HL-60 (cell line): Measurements from ENCODE around the gene SENP5.

Source experiments
- DNase-seq, 2 experiments: peaks; one replicate each; pipeline ENCODE4 v3.0.0-alpha.2; 2010 to 2020; ENCODE audit warnings: low read depth in 1 of 2, low spot score in 1 of 2
- H3K27ac ChIP-seq: fragments of 250-450 bp; sonication (Bioruptor Pico); replicated peaks from 2 replicates; pipeline ENCODE4 v1.5.1; 2020; ENCODE audit warnings: mild to moderate bottlenecking, moderate library complexity
- H3K27me3 ChIP-seq: fragments of 250-450 bp; sonication (Bioruptor Pico); 2 replicates; pipeline ENCODE4 v1.5.1; 2021; ENCODE audit warnings: mild to moderate bottlenecking, moderate library complexity; ENCODE audit not compliant: insufficient read depth, poor library complexity, severe bottlenecking
- H3K4me3 ChIP-seq: replicated peaks from 2 replicates; pipeline ENCODE4 v1.5.1; 2011; ENCODE audit warnings: mild to moderate bottlenecking, control low read depth, low read length; ENCODE audit not compliant: insufficient read depth
- GABPA ChIP-seq: IDR thresholded peaks from 2 replicates; pipeline ENCODE4 v1.6.1; 2012; ENCODE audit warnings: low read depth
- POLR2AphosphoS5 ChIP-seq: IDR thresholded peaks from 2 replicates; pipeline ENCODE4 v1.6.1; 2012; ENCODE audit warnings: low read depth
- SPI1 ChIP-seq: IDR thresholded peaks from 2 replicates; pipeline ENCODE4 v1.6.1; 2012; ENCODE audit warnings: low read depth, mild to moderate bottlenecking, borderline replicate concordance
- TF ChIP-seq, protein P1 (sequence below): IDR thresholded peaks from one replicate; pipeline ENCODE4 v1.5.1; 2011; ENCODE audit warnings: low read length, control low read depth, inconsistent platforms; ENCODE audit not compliant: insufficient read depth
- TF ChIP-seq, protein P2 (sequence below): IDR thresholded peaks from 2 replicates; pipeline ENCODE4 v1.6.1; 2012; ENCODE audit warnings: low read depth; ENCODE audit not compliant: insufficient replicate concordance

Gene SENP5

GRCh38 chr3:196903740-196904139 lies 36.0 kb downstream of the SENP5 start:
- DNase-seq, result no peak
- no peak overlapping the region for H3K4me3 ChIP-seq
- no peaks in the 10 kb centered on the region for H3K27me3 ChIP-seq
- no peak overlapping the region for H3K27ac ChIP-seq
- TF ChIP-seq, protein P1, sequence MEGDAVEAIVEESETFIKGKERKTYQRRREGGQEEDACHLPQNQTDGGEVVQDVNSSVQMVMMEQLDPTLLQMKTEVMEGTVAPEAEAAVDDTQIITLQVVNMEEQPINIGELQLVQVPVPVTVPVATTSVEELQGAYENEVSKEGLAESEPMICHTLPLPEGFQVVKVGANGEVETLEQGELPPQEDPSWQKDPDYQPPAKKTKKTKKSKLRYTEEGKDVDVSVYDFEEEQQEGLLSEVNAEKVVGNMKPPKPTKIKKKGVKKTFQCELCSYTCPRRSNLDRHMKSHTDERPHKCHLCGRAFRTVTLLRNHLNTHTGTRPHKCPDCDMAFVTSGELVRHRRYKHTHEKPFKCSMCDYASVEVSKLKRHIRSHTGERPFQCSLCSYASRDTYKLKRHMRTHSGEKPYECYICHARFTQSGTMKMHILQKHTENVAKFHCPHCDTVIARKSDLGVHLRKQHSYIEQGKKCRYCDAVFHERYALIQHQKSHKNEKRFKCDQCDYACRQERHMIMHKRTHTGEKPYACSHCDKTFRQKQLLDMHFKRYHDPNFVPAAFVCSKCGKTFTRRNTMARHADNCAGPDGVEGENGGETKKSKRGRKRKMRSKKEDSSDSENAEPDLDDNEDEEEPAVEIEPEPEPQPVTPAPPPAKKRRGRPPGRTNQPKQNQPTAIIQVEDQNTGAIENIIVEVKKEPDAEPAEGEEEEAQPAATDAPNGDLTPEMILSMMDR, result no peak
- TF ChIP-seq SPI1, result no peak
- no peak for TF ChIP-seq GABPA
- TF ChIP-seq, protein P2, sequence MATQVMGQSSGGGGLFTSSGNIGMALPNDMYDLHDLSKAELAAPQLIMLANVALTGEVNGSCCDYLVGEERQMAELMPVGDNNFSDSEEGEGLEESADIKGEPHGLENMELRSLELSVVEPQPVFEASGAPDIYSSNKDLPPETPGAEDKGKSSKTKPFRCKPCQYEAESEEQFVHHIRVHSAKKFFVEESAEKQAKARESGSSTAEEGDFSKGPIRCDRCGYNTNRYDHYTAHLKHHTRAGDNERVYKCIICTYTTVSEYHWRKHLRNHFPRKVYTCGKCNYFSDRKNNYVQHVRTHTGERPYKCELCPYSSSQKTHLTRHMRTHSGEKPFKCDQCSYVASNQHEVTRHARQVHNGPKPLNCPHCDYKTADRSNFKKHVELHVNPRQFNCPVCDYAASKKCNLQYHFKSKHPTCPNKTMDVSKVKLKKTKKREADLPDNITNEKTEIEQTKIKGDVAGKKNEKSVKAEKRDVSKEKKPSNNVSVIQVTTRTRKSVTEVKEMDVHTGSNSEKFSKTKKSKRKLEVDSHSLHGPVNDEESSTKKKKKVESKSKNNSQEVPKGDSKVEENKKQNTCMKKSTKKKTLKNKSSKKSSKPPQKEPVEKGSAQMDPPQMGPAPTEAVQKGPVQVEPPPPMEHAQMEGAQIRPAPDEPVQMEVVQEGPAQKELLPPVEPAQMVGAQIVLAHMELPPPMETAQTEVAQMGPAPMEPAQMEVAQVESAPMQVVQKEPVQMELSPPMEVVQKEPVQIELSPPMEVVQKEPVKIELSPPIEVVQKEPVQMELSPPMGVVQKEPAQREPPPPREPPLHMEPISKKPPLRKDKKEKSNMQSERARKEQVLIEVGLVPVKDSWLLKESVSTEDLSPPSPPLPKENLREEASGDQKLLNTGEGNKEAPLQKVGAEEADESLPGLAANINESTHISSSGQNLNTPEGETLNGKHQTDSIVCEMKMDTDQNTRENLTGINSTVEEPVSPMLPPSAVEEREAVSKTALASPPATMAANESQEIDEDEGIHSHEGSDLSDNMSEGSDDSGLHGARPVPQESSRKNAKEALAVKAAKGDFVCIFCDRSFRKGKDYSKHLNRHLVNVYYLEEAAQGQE, result no peak
- no peak for TF ChIP-seq POLR2AphosphoS5

GRCh38 chr3:196914866-196915265 lies 47.1 kb downstream of the SENP5 start:
- no peak for DNase-seq
- Histone ChIP-seq H3K27ac (no peak overlapping the region), H3K27me3 (no peaks in the 10 kb centered on the region), H3K4me3 (no peak overlapping the region)
- TF ChIP-seq, protein P2, result no peak
- no peak for TF ChIP-seq POLR2AphosphoS5

- no peak for DNase-seq
- Histone ChIP-seq H3K27ac (no peak overlapping the region), H3K4me3 (no peak overlapping the region), H3K27me3 (no peaks in the 10 kb centered on the region)
- TF ChIP-seq SPI1 (no peak), GABPA (no peak), POLR2AphosphoS5 (no peak)
- TF ChIP-seq, protein P2, result no peak
- TF ChIP-seq, protein P1, result no peak
Measured at GRCh38 chr3:196915375-196915774, 47.7 kb downstream of the SENP5 start.

- no peaks in the 10 kb centered on the region for H3K27me3 ChIP-seq
- H3K4me3 ChIP-seq, result no peak overlapping the region
- no peak for DNase-seq
- no peak for TF ChIP-seq SPI1
- H3K27ac ChIP-seq, result no peak overlapping the region
Measured at GRCh38 chr3:196916221-196916620, 48.5 kb downstream of the SENP5 start.
